Esophagus muscularis mucosa (tissue), 4 donors: ENCODE results near the gene BPGM. TPM values are rescaled to one million over a fixed set of nuclear protein-coding genes. Genes with fewer than 3 reads are reported as not detected.

Source experiments
- DNase-seq: peaks from one replicate; pipeline ENCODE4 v3.0.0-alpha.2; 2017; ENCODE audit errors: extremely low spot score
- H3K27ac ChIP-seq, 4 donors: fragments of 200-600 bp; sonication (generic); replicated peaks in 1 of 4; 1 replicate in 3 of 4; 2 replicates in 1 of 4; pipeline ENCODE4 v1.5.1; 2016 to 2019; ENCODE audit warnings: mild to moderate bottlenecking in 1 of 4
- H3K27me3 ChIP-seq, 4 donors: fragments of 200-600 bp; sonication (generic); one replicate each; pipeline versions ENCODE4 v1.5.1 to v1.6.0; 2016 to 2019
- H3K36me3 ChIP-seq, 4 donors: fragments of 200-600 bp; sonication (generic); one replicate each; pipeline ENCODE4 v1.5.1; 2016 to 2019
- H3K4me1 ChIP-seq, 4 donors: fragments of 200-600 bp; sonication (generic); one replicate each; pipeline ENCODE4 v1.5.1; 2016 to 2019
- H3K4me3 ChIP-seq, 4 donors: fragments of 200-600 bp; sonication (generic); 1 replicate in 2 of 4; 2 replicates in 2 of 4; pipeline ENCODE4 v1.5.1; 2016 to 2019; ENCODE audit warnings: mild to moderate bottlenecking in 4 of 4, moderate library complexity in 1 of 4
- H3K9me3 ChIP-seq, 4 donors: fragments of 200-600 bp; sonication (generic); 1 replicate in 3 of 4; 2 replicates in 1 of 4; pipeline ENCODE4 v1.5.1; 2016 to 2019
- EP300 ChIP-seq: sonication (generic); formaldehyde crosslinking; IDR thresholded peaks from one replicate; pipeline ENCODE4 v1.6.1; 2017; ENCODE audit warnings: antibody characterized with exemption
- POLR2A ChIP-seq: fragments of 450-650 bp; IDR thresholded peaks from one replicate; pipeline ENCODE4 v1.6.1; 2017; ENCODE audit warnings: antibody characterized with exemption, moderate library complexity, mild to moderate bottlenecking, low read depth
- POLR2AphosphoS5 ChIP-seq, 2 donors: sonication (generic); formaldehyde crosslinking; IDR thresholded peaks; one replicate each; pipeline ENCODE4 v1.6.1; 2017; ENCODE audit warnings: antibody characterized with exemption in 2 of 2
- WGBS: methylation state at CpG from one replicate; pipeline ENCODE4 v1.1.5; 2018; 5-methylcytosine and 5-hydroxymethylcytosine counted together
- intact Hi-C: fragments of 100-400 bp; cut with DNase I; formaldehyde crosslinking; loops from one replicate; pipeline ENCODE4 v1.15.1; 2023
- total RNA-seq, 4 donors: library from RNA; depleted of rRNA; stranded (reverse); fragments of >200 nt; gene quantifications; one replicate each; pipeline versions ENCODE4 v1.1.0 to v1.2.1, GENCODE V29; 2016
- TF ChIP-seq, protein P1 (sequence below), 3 experiments: fragments of 200-600 bp in 2 of 3; fragments of 450-650 bp in 1 of 3; sonication (generic) in 2 of 3; IDR thresholded peaks; one replicate each; pipeline ENCODE4 v1.5.1; 2017 to 2019; ENCODE audit warnings: antibody characterized with exemption in 3 of 3, mild to moderate bottlenecking in 2 of 3, moderate library complexity in 1 of 3

Gene BPGM
- total RNA-seq, 4 donors from 2014 or later = 19.1 to 29.4 (median 22.7) TPM

DNA sequence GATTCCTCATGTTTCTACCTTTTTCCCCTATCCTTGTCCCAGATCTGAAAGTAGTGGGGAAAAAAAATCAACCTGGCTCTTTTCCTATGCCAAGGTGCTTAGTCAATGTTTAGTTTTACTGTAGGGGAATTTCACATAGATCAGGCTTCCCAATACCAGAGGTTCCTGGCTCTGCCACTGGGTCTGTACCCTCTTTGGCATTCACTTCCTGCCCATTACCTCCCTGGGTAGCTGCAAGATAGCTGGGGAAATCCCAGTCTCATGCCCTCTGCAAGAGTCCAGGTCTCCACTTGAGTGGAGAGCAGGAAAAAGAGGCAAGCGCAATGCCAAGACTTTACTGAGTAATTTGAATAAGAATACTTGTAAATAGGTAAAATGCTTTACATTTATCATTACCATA, 3.5 kb upstream of the BPGM start:
- 86% methylated on average over 1 of the region's 1 CpG for WGBS
- peaks cover 8 to 25% (median 24%) of the 10 kb centered on the region in 4 donors for H3K4me1 ChIP-seq
- intact Hi-C loops = no loop called here

GRCh38 chr7:134645478-134645877, 1.2 kb upstream of the BPGM start:
- H3K27me3 ChIP-seq = no peaks in the 10 kb centered on the region
- DNase-seq = no peak
- no peaks in the 10 kb centered on the region for H3K9me3 ChIP-seq
- TF ChIP-seq EP300 = no peak
- TF ChIP-seq, protein P1, sequence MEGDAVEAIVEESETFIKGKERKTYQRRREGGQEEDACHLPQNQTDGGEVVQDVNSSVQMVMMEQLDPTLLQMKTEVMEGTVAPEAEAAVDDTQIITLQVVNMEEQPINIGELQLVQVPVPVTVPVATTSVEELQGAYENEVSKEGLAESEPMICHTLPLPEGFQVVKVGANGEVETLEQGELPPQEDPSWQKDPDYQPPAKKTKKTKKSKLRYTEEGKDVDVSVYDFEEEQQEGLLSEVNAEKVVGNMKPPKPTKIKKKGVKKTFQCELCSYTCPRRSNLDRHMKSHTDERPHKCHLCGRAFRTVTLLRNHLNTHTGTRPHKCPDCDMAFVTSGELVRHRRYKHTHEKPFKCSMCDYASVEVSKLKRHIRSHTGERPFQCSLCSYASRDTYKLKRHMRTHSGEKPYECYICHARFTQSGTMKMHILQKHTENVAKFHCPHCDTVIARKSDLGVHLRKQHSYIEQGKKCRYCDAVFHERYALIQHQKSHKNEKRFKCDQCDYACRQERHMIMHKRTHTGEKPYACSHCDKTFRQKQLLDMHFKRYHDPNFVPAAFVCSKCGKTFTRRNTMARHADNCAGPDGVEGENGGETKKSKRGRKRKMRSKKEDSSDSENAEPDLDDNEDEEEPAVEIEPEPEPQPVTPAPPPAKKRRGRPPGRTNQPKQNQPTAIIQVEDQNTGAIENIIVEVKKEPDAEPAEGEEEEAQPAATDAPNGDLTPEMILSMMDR (IDR thresholded peaks at IDR 0.05) = no peak
- TF ChIP-seq POLR2AphosphoS5 (IDR thresholded peaks at IDR 0.05) = no peak
- TF ChIP-seq POLR2A = no peak
- 42% methylated on average over 5 of the region's 5 CpGs for WGBS
- H3K27ac ChIP-seq = peak overlapping the region; percentile 80 to 90 (median 86)
- peak overlapping the region; percentile 63 to 82 (median 66) for H3K4me3 ChIP-seq
- peaks cover 8 to 40% (median 33%) of the 10 kb centered on the region in 4 donors for H3K4me1 ChIP-seq
- intact Hi-C loops = no loop called here
- no peaks in the 10 kb centered on the region for H3K36me3 ChIP-seq

More for the DNA sequence above, 3.5 kb upstream of the BPGM start:
- Histone ChIP-seq H3K9me3 (no peaks in the 10 kb centered on the region), H3K27me3 (no peaks in the 10 kb centered on the region), H3K36me3 (no peaks in the 10 kb centered on the region), H3K27ac (no peak overlapping the region), H3K4me3 (no peak overlapping the region)
- TF ChIP-seq, protein P1 (IDR thresholded peaks at IDR 0.05) = no peak
- DNase-seq = no peak

GRCh38 chr7:134645935-134646334, 718 bp upstream of the BPGM start:
- H3K9me3 ChIP-seq = no peaks in the 10 kb centered on the region
- H3K4me3 ChIP-seq = peak overlapping the region; percentile 63 to 82 (median 66)
- H3K4me1 ChIP-seq = peaks cover 8 to 40% (median 33%) of the 10 kb centered on the region in 4 donors
- no peaks in the 10 kb centered on the region for H3K27me3 ChIP-seq
- DNase-seq = no peak
- no peaks in the 10 kb centered on the region for H3K36me3 ChIP-seq
- no peak for TF ChIP-seq EP300
- TF ChIP-seq POLR2A = no peak
- TF ChIP-seq, protein P1 (IDR thresholded peaks at IDR 0.05) = no peak
- TF ChIP-seq POLR2AphosphoS5 (IDR thresholded peaks at IDR 0.05) = no peak
- peak overlapping the region; percentile 80 to 90 (median 86) for H3K27ac ChIP-seq
- intact Hi-C loops = no loop called here
- 6% methylated on average over 8 of the region's 8 CpGs for WGBS

- intact Hi-C loops = no loop called here
- H3K36me3 ChIP-seq = no peaks in the 10 kb centered on the region
- WGBS = 88% methylated on average over 6 of the region's 6 CpGs
- TF ChIP-seq EP300 (no peak), POLR2A (no peak), POLR2AphosphoS5 (IDR thresholded peaks at IDR 0.05) (no peak)
- TF ChIP-seq, protein P1 (IDR thresholded peaks at IDR 0.05) = no peak
- no peaks in the 10 kb centered on the region for H3K27me3 ChIP-seq
- H3K4me3 ChIP-seq = no peak overlapping the region
- H3K27ac ChIP-seq = no peak overlapping the region
- H3K4me1 ChIP-seq = peaks cover 8 to 40% (median 33%) of the 10 kb centered on the region in 4 donors
- H3K9me3 ChIP-seq = no peaks in the 10 kb centered on the region
- no peak for DNase-seq
These were observed 1.8 kb downstream of the BPGM start for GRCh38 chr7:134648456-134648855.

DNA sequence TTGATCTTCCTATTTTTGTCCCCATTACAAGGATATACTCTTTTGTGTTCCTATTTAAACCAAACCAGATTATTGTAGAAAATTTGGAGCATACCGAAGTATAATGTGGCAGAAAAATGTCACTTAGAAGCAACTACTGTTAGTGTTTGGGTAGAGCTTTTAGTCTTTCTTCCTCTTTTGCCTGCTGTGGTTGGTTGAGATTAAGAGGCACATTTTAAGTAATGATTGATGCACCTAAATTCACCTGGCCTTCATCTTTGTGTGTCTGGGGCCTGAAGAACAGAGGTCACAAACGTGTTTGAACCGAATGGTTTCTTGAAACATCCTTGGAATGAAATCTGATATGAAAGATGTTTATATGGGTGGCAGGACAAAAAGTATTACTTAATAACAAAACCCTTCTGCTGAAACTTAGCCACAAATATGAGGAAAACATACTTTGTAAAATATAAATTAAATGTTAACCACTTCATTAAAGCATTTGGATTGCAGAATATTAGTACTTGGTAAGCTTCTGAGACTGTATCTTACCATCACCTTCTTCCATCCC, 2.6 kb downstream of the BPGM start:
- WGBS = 49% methylated on average over 3 of the region's 3 CpGs

More for the DNA sequence above, 2.6 kb downstream of the BPGM start:
- Histone ChIP-seq H3K4me3 (no peak overlapping the region), H3K36me3 (no peaks in the 10 kb centered on the region), H3K27me3 (no peaks in the 10 kb centered on the region), H3K27ac (no peak overlapping the region), H3K4me1 (peaks cover 8 to 40% (median 33%) of the 10 kb centered on the region in 4 donors), H3K9me3 (no peaks in the 10 kb centered on the region)
- TF ChIP-seq, protein P1 (IDR thresholded peaks at IDR 0.05) = no peak
- no peak for TF ChIP-seq EP300
- no peak for TF ChIP-seq POLR2A
- TF ChIP-seq POLR2AphosphoS5 (IDR thresholded peaks at IDR 0.05) = no peak
- intact Hi-C loops = no loop called here
- no peak for DNase-seq
